ENCODE results near the gene SESN1.

- TF ChIP-seq POLR2AphosphoS5 (IDR thresholded peaks at IDR 0.05; ENCODE audit: low read depth, low read length): no peak
- TF ChIP-seq POLR2A (IDR thresholded peaks at IDR 0.05; ENCODE audit: low read depth, low read length): no peak
- TF ChIP-seq TAF1 (IDR thresholded peaks at IDR 0.05; ENCODE audit: low read depth, low read length): no peak
- no peak for TF ChIP-seq PAX5 (IDR thresholded peaks at IDR 0.05; ENCODE audit: insufficient read depth, low read length, severe bottlenecking)
- TF ChIP-seq SPI1 (IDR thresholded peaks at IDR 0.05; ENCODE audit: low read depth, low read length): no peak
- TF ChIP-seq POU2F2 (IDR thresholded peaks at IDR 0.05; ENCODE audit: low read depth, low read length): no peak
Observed at GRCh38 chr6:109081516-109082187, 13.0 kb downstream of the SESN1 start.

Data from GM12891 (cell line).